GM23338 (cell line): Measurements from ENCODE around the gene ADAM10. TPM values are rescaled to one million over a fixed set of nuclear protein-coding genes. Genes with fewer than 3 reads are reported as not detected.

Experiments used
- ATAC-seq: fragments of 200-7000 bp; cut with Tn5 transposase; 3 replicates; pipeline ENCODE4 v1.9.1; 2020
- DNase-seq: peaks from one replicate; pipeline ENCODE4 v3.0.0-alpha.2; 2015; ENCODE audit warnings: low spot score
- H2AFZ ChIP-seq: fragments of 200-600 bp; sonication (generic); 2 replicates; pipeline ENCODE4 v1.8.0; 2016; ENCODE audit warnings: antibody characterized with exemption, mild to moderate bottlenecking, moderate library complexity
- H3F3A ChIP-seq: fragments of 200-600 bp; sonication (generic); replicated peaks from 2 replicates; pipeline ENCODE4 v1.8.0; 2017; ENCODE audit warnings: antibody characterized with exemption, mixed run types, low read depth
- H3K27ac ChIP-seq: fragments of 200-600 bp; sonication (generic); 2 replicates; pipeline ENCODE4 v1.6.1; 2016; ENCODE audit warnings: low read depth
- H3K27me3 ChIP-seq: fragments of 200-600 bp; sonication (generic); 2 replicates; pipeline ENCODE4 v1.8.0; 2016; ENCODE audit warnings: mild to moderate bottlenecking, mixed run types, moderate library complexity; ENCODE audit not compliant: insufficient read depth
- H3K36me3 ChIP-seq: fragments of 200-600 bp; sonication (generic); 2 replicates; pipeline ENCODE4 v1.8.0; 2016; ENCODE audit warnings: mild to moderate bottlenecking; ENCODE audit not compliant: insufficient read depth
- H3K4me1 ChIP-seq: fragments of 200-600 bp; sonication (generic); 2 replicates; pipeline ENCODE4 v1.8.0; 2016; ENCODE audit warnings: mild to moderate bottlenecking, moderate library complexity; ENCODE audit not compliant: insufficient read depth
- H3K4me2 ChIP-seq: fragments of 200-600 bp; sonication (generic); 2 replicates; pipeline ENCODE4 v1.7.1; 2017; ENCODE audit warnings: mixed run types
- H3K4me3 ChIP-seq: fragments of 200-600 bp; sonication (generic); 2 replicates; pipeline ENCODE4 v1.6.1; 2016; ENCODE audit warnings: mixed run types
- H3K79me2 ChIP-seq: fragments of 200-600 bp; sonication (generic); replicated peaks from 2 replicates; pipeline ENCODE4 v1.8.0; 2017; ENCODE audit warnings: mild to moderate bottlenecking; ENCODE audit not compliant: insufficient read depth
- H3K9me2 ChIP-seq: fragments of 200-600 bp; sonication (generic); 2 replicates; pipeline ENCODE4 v1.8.0; 2017; ENCODE audit not compliant: insufficient read depth
- H4K20me1 ChIP-seq: fragments of 200-600 bp; sonication (generic); replicated peaks from 2 replicates; pipeline ENCODE4 v1.8.0; 2017; ENCODE audit warnings: mild to moderate bottlenecking; ENCODE audit not compliant: insufficient read depth
- H3K27ac Mint-ChIP-seq: 2 replicates; pipeline ENCODE4 v1.8.0; 2020; ENCODE audit warnings: inconsistent platforms, mild to moderate bottlenecking, moderate library complexity, mixed read lengths
- H3K27me3 Mint-ChIP-seq: 3 replicates; pipeline ENCODE4 v1.8.0; 2022; ENCODE audit warnings: low read depth, mild to moderate bottlenecking, moderate library complexity, mixed read lengths, inconsistent platforms; ENCODE audit not compliant: insufficient read depth, poor library complexity
- H3K36me3 Mint-ChIP-seq: 3 replicates; pipeline ENCODE4 v1.8.0; 2021; ENCODE audit warnings: low read depth, mild to moderate bottlenecking, inconsistent platforms, moderate library complexity, mixed read lengths
- H3K4me1 Mint-ChIP-seq: 3 replicates; pipeline ENCODE4 v1.8.0; 2020; ENCODE audit warnings: mild to moderate bottlenecking, inconsistent platforms, mixed read lengths
- H3K4me3 Mint-ChIP-seq: 3 replicates; pipeline ENCODE4 v1.8.0; 2021; ENCODE audit warnings: moderate library complexity, mild to moderate bottlenecking, inconsistent platforms, mixed read lengths
- H3K9me3 Mint-ChIP-seq: 3 replicates; pipeline ENCODE4 v1.8.0; 2020; ENCODE audit warnings: moderate library complexity, mild to moderate bottlenecking, inconsistent platforms, mixed read lengths
- CREB1 ChIP-seq: fragments of 250-450 bp; sonication (Bioruptor Pico); IDR thresholded peaks from 2 replicates; pipeline ENCODE4 v1.5.0; 2020; ENCODE audit warnings: low read depth, mild to moderate bottlenecking, moderate library complexity
- ETS1 ChIP-seq: IDR thresholded peaks from 2 replicates; pipeline ENCODE4 v1.6.1; 2016; ENCODE audit warnings: antibody characterized with exemption
- EZH2 ChIP-seq: fragments of 200-600 bp; sonication (generic); IDR thresholded peaks from one replicate; pipeline ENCODE4 v1.8.0; 2017; ENCODE audit warnings: antibody characterized with exemption, mild to moderate bottlenecking, low read depth; ENCODE audit not compliant: unreplicated experiment
- EZH2phosphoT487 ChIP-seq: fragments of 200-600 bp; sonication (generic); IDR thresholded peaks from one replicate; pipeline ENCODE4 v1.8.1; 2018; ENCODE audit warnings: antibody characterized with exemption; ENCODE audit not compliant: unreplicated experiment
- JUNB ChIP-seq: IDR thresholded peaks from one replicate; pipeline ENCODE4 v1.6.1; 2016; ENCODE audit warnings: antibody characterized with exemption; ENCODE audit not compliant: unreplicated experiment
- NANOG ChIP-seq: IDR thresholded peaks from 2 replicates; pipeline ENCODE4 v1.6.1; 2016; ENCODE audit warnings: antibody characterized with exemption, borderline replicate concordance
- POLR2AphosphoS5 ChIP-seq: IDR thresholded peaks from 2 replicates; pipeline ENCODE4 v1.6.1; 2016; ENCODE audit warnings: antibody characterized with exemption, low read depth
- REST ChIP-seq: IDR thresholded peaks from one replicate; pipeline ENCODE4 v1.6.1; 2018; ENCODE audit warnings: antibody characterized with exemption; ENCODE audit not compliant: unreplicated experiment
- STAT1 ChIP-seq: IDR thresholded peaks from one replicate; pipeline ENCODE4 v1.6.1; 2016; ENCODE audit warnings: antibody characterized with exemption; ENCODE audit not compliant: unreplicated experiment
- ZNF331 ChIP-seq: fragments of 250-450 bp; sonication (Bioruptor Pico); IDR thresholded peaks from 2 replicates; pipeline ENCODE4 v1.5.0; 2020; ENCODE audit warnings: low read depth, mild to moderate bottlenecking, moderate library complexity
- ZNF462 ChIP-seq: fragments of 250-450 bp; sonication (Bioruptor Pico); IDR thresholded peaks from 2 replicates; pipeline ENCODE4 v1.5.0; 2020; ENCODE audit warnings: mild to moderate bottlenecking, moderate library complexity
- polyA plus RNA-seq: library from polyadenylated mRNA; unstranded; fragments of >200 nt; fragmentation: Nextera tagmentation; extraction: Ambion mirVana; gene quantifications from 2 replicates; pipeline ENCODE4 v1.2.1, GENCODE V29; 2016
- total RNA-seq: library from RNA; depleted of rRNA; stranded (reverse); fragments of >200 nt; shearing (Covaris generic); gene quantifications from 2 replicates; pipeline ENCODE4 v1.2.3, GENCODE V29; 2014

The ADAM10 gene
- total and polyA plus RNA-seq, 2 experiments from 2014 or later = 25.0 to 114 TPM

GRCh38 chr15:58771621-58772250 lies 22.2 kb upstream of the ADAM10 start:
- Mint-ChIP-seq H3K27me3 (peaks cover 13% of the 10 kb centered on the region), H3K9me3 (no peaks in the 10 kb centered on the region), H3K27ac (peak overlapping the region; percentile 89), H3K4me1 (peaks cover 8% of the 10 kb centered on the region; the same call in 2 of the 3 replicates), H3K4me3 (no peak overlapping the region; the same call in 2 of the 3 replicates), H3K36me3 (no peaks in the 10 kb centered on the region; the same call in 2 of the 3 replicates)
- H3F3A ChIP-seq = no peaks in the 10 kb centered on the region; the same call in 1 of the 2 replicates
- ATAC-seq (peak; percentile 56), DNase-seq (peak; percentile 78)
- no peaks in the 10 kb centered on the region for H3K36me3 ChIP-seq
- H4K20me1 ChIP-seq = peaks cover 17% of the 10 kb centered on the region; the same call in 1 of the 2 replicates
- H3K79me2 ChIP-seq = peaks cover 52% of the 10 kb centered on the region
- TF ChIP-seq EZH2 (no peak), ETS1 (no peak), EZH2phosphoT487 (no peak), STAT1 (no peak), REST (no peak), NANOG (no peak), ZNF331 (CRISPR knock-in tag) (no peak), POLR2AphosphoS5 (no peak; the same call in 1 of the 2 replicates), ZNF462 (CRISPR knock-in tag) (no peak), JUNB (no peak), CREB1 (CRISPR knock-in tag) (no peak; the same call in 1 of the 2 replicates)
- peak overlapping the region; percentile 89 for H3K27ac ChIP-seq
- H3K27me3 ChIP-seq = no peaks in the 10 kb centered on the region
- peaks cover 36% of the 10 kb centered on the region for H3K4me1 ChIP-seq
- H3K4me2 ChIP-seq = peak overlapping the region; percentile 88
- H3K4me3 ChIP-seq = peak overlapping the region; percentile 86
- H3K9me2 ChIP-seq = no peaks in the 10 kb centered on the region
- peak overlapping the region; percentile 82 for H2AFZ ChIP-seq
